WTC11 (cell line): ENCODE results near the gene MYL4. TPM values are rescaled to one million over a fixed set of nuclear protein-coding genes. Genes with fewer than 3 reads are reported as not detected.
"Not testable (repeated sequence)": the region's sequence is repeated elsewhere in the genome, so short reads cannot be mapped to it uniquely, and the experiment has no call there.

Experiments used
- ATAC-seq: fragments of 200-7000 bp; cut with Tn5 transposase; 2 replicates; pipeline ENCODE4 v1.10.0; 2021; ENCODE audit warnings: mild to moderate bottlenecking, moderate library complexity
- CTCF ChIA-PET: fragments of 300-600 bp; sonication (Branson Sonifier 250); formaldehyde crosslinking; loops from one replicate; lab custom pipeline; 2021; ENCODE audit warnings: antibody characterized with exemption; lab: Charles Lee
- POLR2A ChIA-PET: fragments of 350-600 bp; sonication (Branson Sonifier 250); formaldehyde crosslinking; loops from one replicate; lab custom pipeline; 2021; ENCODE audit warnings: antibody characterized with exemption; lab: Charles Lee
- DNase-seq: peaks from one replicate; pipeline ENCODE4 v3.0.0; 2021; ENCODE audit warnings: low spot score
- H3K27ac Mint-ChIP-seq: 2 replicates; pipeline ENCODE4 v1.8.0; 2021; ENCODE audit warnings: mixed read lengths
- H3K27me3 Mint-ChIP-seq: 2 replicates; pipeline ENCODE4 v1.8.0; 2021; ENCODE audit warnings: low read depth, mild to moderate bottlenecking, moderate library complexity, mixed read lengths
- H3K36me3 Mint-ChIP-seq: 2 replicates; pipeline ENCODE4 v1.8.0; 2021; ENCODE audit warnings: mixed read lengths
- H3K4me1 Mint-ChIP-seq: 2 replicates; pipeline ENCODE4 v1.8.0; 2022; ENCODE audit warnings: mixed read lengths
- H3K4me3 Mint-ChIP-seq: 2 replicates; pipeline ENCODE4 v1.8.0; 2021; ENCODE audit warnings: mild to moderate bottlenecking, moderate library complexity, mixed read lengths
- H3K9me3 Mint-ChIP-seq: 2 replicates; pipeline ENCODE4 v1.8.0; 2021; ENCODE audit warnings: mixed read lengths
- ARID4B ChIP-seq: sonication (generic); formaldehyde crosslinking; IDR thresholded peaks from 2 replicates; pipeline ENCODE4 v1.8.0; 2023; ENCODE audit warnings: missing genetic modification reagents, mild to moderate bottlenecking, borderline replicate concordance
- ATF1 ChIP-seq: sonication (generic); formaldehyde crosslinking; IDR thresholded peaks from 2 replicates; pipeline ENCODE4 v1.8.1; 2023; ENCODE audit warnings: mild to moderate bottlenecking, moderate library complexity, missing genetic modification reagents
- CBFB ChIP-seq: sonication (generic); formaldehyde crosslinking; IDR thresholded peaks from 2 replicates; pipeline ENCODE4 v1.8.1; 2022; ENCODE audit warnings: mild to moderate bottlenecking, low read depth, missing genetic modification reagents
- CREM ChIP-seq: sonication (generic); formaldehyde crosslinking; IDR thresholded peaks from 2 replicates; pipeline ENCODE4 v1.8.1; 2022; ENCODE audit warnings: mild to moderate bottlenecking, missing genetic modification reagents, moderate library complexity
- E2F4 ChIP-seq: sonication (generic); formaldehyde crosslinking; IDR thresholded peaks from 2 replicates; pipeline ENCODE4 v1.8.1; 2022; ENCODE audit warnings: low read depth, mild to moderate bottlenecking, moderate library complexity, missing genetic modification reagents, borderline replicate concordance
- EMX1 ChIP-seq: fragments of 250-450 bp; sonication (Bioruptor Pico); IDR thresholded peaks from 2 replicates; pipeline ENCODE4 v1.8.0; 2021; ENCODE audit warnings: mild to moderate bottlenecking
- FOXP1 ChIP-seq: sonication (generic); formaldehyde crosslinking; IDR thresholded peaks from 2 replicates; pipeline ENCODE4 v1.8.0; 2022; ENCODE audit warnings: missing genetic modification reagents, mild to moderate bottlenecking, moderate library complexity, borderline replicate concordance
- IRF1 ChIP-seq: sonication (generic); formaldehyde crosslinking; IDR thresholded peaks from 2 replicates; pipeline ENCODE4 v1.8.0; 2023; ENCODE audit warnings: missing genetic modification reagents
- IRF2 ChIP-seq: sonication (generic); formaldehyde crosslinking; IDR thresholded peaks from 2 replicates; pipeline ENCODE4 v1.8.0; 2022; ENCODE audit warnings: low read depth, missing genetic modification reagents, borderline replicate concordance
- MLX ChIP-seq: sonication (generic); formaldehyde crosslinking; IDR thresholded peaks from 2 replicates; pipeline ENCODE4 v1.8.1; 2023; ENCODE audit warnings: mild to moderate bottlenecking, missing genetic modification reagents, moderate library complexity
- NFATC4 ChIP-seq: fragments of 250-450 bp; sonication (Bioruptor Pico); IDR thresholded peaks from 2 replicates; pipeline ENCODE4 v1.9.0; 2021; ENCODE audit warnings: mild to moderate bottlenecking
- ZMAT4 ChIP-seq: fragments of 250-450 bp; sonication (Bioruptor Pico); IDR thresholded peaks from 2 replicates; pipeline ENCODE4 v1.9.0; 2021; ENCODE audit warnings: mild to moderate bottlenecking
- ZNF121 ChIP-seq: sonication (generic); formaldehyde crosslinking; IDR thresholded peaks from 2 replicates; pipeline ENCODE4 v1.8.0; 2023; ENCODE audit warnings: missing genetic modification reagents
- ZNF396 ChIP-seq: fragments of 250-450 bp; sonication (Bioruptor Pico); IDR thresholded peaks from 2 replicates; pipeline ENCODE4 v1.8.0; 2021; ENCODE audit warnings: mild to moderate bottlenecking, moderate library complexity, borderline replicate concordance
- total RNA-seq: library from RNA; stranded (reverse); gene quantifications from 3 replicates; pipeline ENCODE4 v1.2.3, GENCODE V29; 2021

Gene MYL4
- total RNA-seq, 1 experiment from 2014 or later, result 0.50 TPM

GRCh38 chr17:47165137-47165536 lies 44.0 kb upstream of the MYL4 start (continued):
- TF ChIP-seq EMX1 (CRISPR knock-in tag), result no peak
- no peak for TF ChIP-seq CREM (CRISPR knock-in tag)

- CTCF ChIA-PET, H3K4me3 Mint-ChIP-seq, H3K27ac Mint-ChIP-seq, H3K4me1 Mint-ChIP-seq, H3K9me3 Mint-ChIP-seq, POLR2A ChIA-PET, H3K27me3 Mint-ChIP-seq, DNase-seq, ATAC-seq: not testable (repeated sequence)
- peaks cover 27% of the 10 kb centered on the region for H3K36me3 Mint-ChIP-seq
These were observed 42.3 kb upstream of the MYL4 start for GRCh38 chr17:47166854-47167253.

GRCh38 chr17:47168896-47169295 lies 40.3 kb upstream of the MYL4 start:
- DNase-seq, H3K4me3 Mint-ChIP-seq, CTCF ChIA-PET, H3K9me3 Mint-ChIP-seq, H3K27me3 Mint-ChIP-seq, ATAC-seq, H3K27ac Mint-ChIP-seq: not testable (repeated sequence)
- Mint-ChIP-seq H3K36me3 (peaks cover 22% of the 10 kb centered on the region), H3K4me1 (peaks cover 11% of the 10 kb centered on the region)
- POLR2A ChIA-PET, result interaction anchor here (0.7 kb wide), 1 partner anchor 236 kb away, joined by 4 read pairs; no protein-coding TSS in a partner anchor

- no peaks in the 10 kb centered on the region for H3K27me3 Mint-ChIP-seq
- ATAC-seq, result no peak
- no peak overlapping the region for H3K27ac Mint-ChIP-seq
- H3K9me3 Mint-ChIP-seq, result no peaks in the 10 kb centered on the region
- H3K36me3 Mint-ChIP-seq, result peaks cover 28% of the 10 kb centered on the region
- CTCF ChIA-PET, result no interaction called here
- no peak overlapping the region for H3K4me3 Mint-ChIP-seq
- peaks cover 11% of the 10 kb centered on the region for H3K4me1 Mint-ChIP-seq
- POLR2A ChIA-PET, result no interaction called here
- TF ChIP-seq ZNF121 (CRISPR knock-in tag) (peak; percentile 83), E2F4 (CRISPR knock-in tag) (no peak)
- no peak for DNase-seq
These were observed 38.4 kb upstream of the MYL4 start for GRCh38 chr17:47170710-47171109.

- H3K4me3 Mint-ChIP-seq, result no peak overlapping the region
- ChIA-PET CTCF (no interaction called here), POLR2A (no interaction called here)
- no peak for DNase-seq
- peaks cover 27% of the 10 kb centered on the region for H3K4me1 Mint-ChIP-seq
- no peaks in the 10 kb centered on the region for H3K27me3 Mint-ChIP-seq
- H3K9me3 Mint-ChIP-seq, result no peaks in the 10 kb centered on the region
- peaks cover 22% of the 10 kb centered on the region for H3K36me3 Mint-ChIP-seq
- H3K27ac Mint-ChIP-seq, result peak overlapping the region; percentile 64
- ATAC-seq, result no peak
- no peak for TF ChIP-seq ATF1 (CRISPR knock-in tag)
- TF ChIP-seq CBFB (CRISPR knock-in tag), result no peak
- TF ChIP-seq IRF1 (CRISPR knock-in tag), result no peak
- no peak for TF ChIP-seq FOXP1
- no peak for TF ChIP-seq E2F4 (CRISPR knock-in tag)
- no peak for TF ChIP-seq MLX (CRISPR knock-in tag)
- TF ChIP-seq ZMAT4, result no peak
- no peak for TF ChIP-seq ZNF396 (CRISPR knock-in tag)
- TF ChIP-seq IRF2 (CRISPR knock-in tag), result no peak
- TF ChIP-seq NFATC4 (CRISPR knock-in tag), result no peak
- TF ChIP-seq ARID4B (CRISPR knock-in tag), result no peak
These were observed 36.2 kb upstream of the MYL4 start for GRCh38 chr17:47172696-47173565.
